CD8-positive, alpha-beta memory T cell (primary cell): ENCODE measurements around the gene PRMT9. TPM values are rescaled to one million over a fixed set of nuclear protein-coding genes. Genes with fewer than 3 reads are reported as not detected.
A peak's percentile ranks its signal among the peaks of the same experiment; 100 is the strongest.

Experiments used
- CTCF ChIA-PET: fragments of 350-600 bp; sonication (Branson Sonifier 250); formaldehyde crosslinking; loops from one replicate; lab custom pipeline; 2021; ENCODE audit warnings: antibody characterized with exemption; lab: Charles Lee
- POLR2A ChIA-PET: fragments of 350-600 bp; sonication (Branson Sonifier 250); formaldehyde crosslinking; loops from one replicate; lab custom pipeline; 2021; ENCODE audit warnings: antibody characterized with exemption; lab: Charles Lee
- DNase-seq, 5 donors: peaks; one replicate each; pipeline versions ENCODE4 v3.0.0 to v3.0.0-alpha.2; 2020 to 2022; ENCODE audit warnings: mixed read lengths in 1 of 5
- H3K27ac ChIP-seq: one replicate; pipeline ENCODE4 v1.7.0; 2013; ENCODE audit warnings: low read depth, mild to moderate bottlenecking, low read length, moderate library complexity
- H3K27me3 ChIP-seq: 2 replicates; pipeline ENCODE4 v1.7.0; 2013; ENCODE audit warnings: low read length, mild to moderate bottlenecking; ENCODE audit not compliant: insufficient read depth, poor library complexity, severe bottlenecking
- H3K36me3 ChIP-seq: 2 replicates; pipeline ENCODE4 v1.7.0; 2013; ENCODE audit warnings: mild to moderate bottlenecking, low read length, moderate library complexity; ENCODE audit not compliant: insufficient read depth
- H3K4me1 ChIP-seq: 2 replicates; pipeline ENCODE4 v1.7.0; 2013; ENCODE audit warnings: mild to moderate bottlenecking, low read length, moderate library complexity; ENCODE audit not compliant: insufficient read depth
- H3K4me3 ChIP-seq: 2 replicates; pipeline ENCODE4 v1.7.0; 2013; ENCODE audit warnings: mild to moderate bottlenecking, low read length
- H3K9me3 ChIP-seq: 2 replicates; pipeline ENCODE4 v1.7.0; 2013; ENCODE audit warnings: mild to moderate bottlenecking, low read length
- H3K27ac Mint-ChIP-seq, 8 donors: one replicate each; pipeline ENCODE4 v1.8.0; 2020 to 2021; ENCODE audit warnings: mixed read lengths in 8 of 8, mild to moderate bottlenecking in 6 of 8, inconsistent platforms in 3 of 8, moderate library complexity in 3 of 8
- H3K27me3 Mint-ChIP-seq, 2 donors: one replicate each; pipeline ENCODE4 v1.8.0; 2020 to 2021; ENCODE audit warnings: mixed read lengths in 2 of 2, mild to moderate bottlenecking in 1 of 2, moderate library complexity in 1 of 2
- H3K36me3 Mint-ChIP-seq, 3 donors: one replicate each; pipeline ENCODE4 v1.8.0; 2020 to 2021; ENCODE audit warnings: mixed read lengths in 3 of 3, inconsistent platforms in 1 of 3, mild to moderate bottlenecking in 1 of 3
- H3K4me1 Mint-ChIP-seq, 3 donors: one replicate each; pipeline ENCODE4 v1.8.0; 2020 to 2021; ENCODE audit warnings: mixed read lengths in 3 of 3, inconsistent platforms in 1 of 3, mild to moderate bottlenecking in 1 of 3
- H3K4me3 Mint-ChIP-seq, 7 donors: one replicate each; pipeline ENCODE4 v1.8.0; 2020 to 2021; ENCODE audit warnings: mixed read lengths in 7 of 7, mild to moderate bottlenecking in 6 of 7, moderate library complexity in 4 of 7, inconsistent platforms in 2 of 7
- H3K9me3 Mint-ChIP-seq, 5 donors: one replicate each; pipeline ENCODE4 v1.8.0; 2020 to 2022; ENCODE audit warnings: mixed read lengths in 5 of 5, mild to moderate bottlenecking in 3 of 5, moderate library complexity in 2 of 5, inconsistent platforms in 1 of 5
- polyA plus RNA-seq: library from polyadenylated mRNA; unstranded; fragments of 300-500 nt; fragmentation: Illumina TruSeq; gene quantifications from one replicate; pipeline ENCODE4 v1.2.3, GENCODE V29; 2021
- total RNA-seq, 2 experiments: library from RNA; stranded (reverse); gene quantifications; one replicate each; pipeline ENCODE4 v1.2.3, GENCODE V29; 2021

The PRMT9 gene
- total RNA-seq (1 to 10 TPM; 5.5 to 6.9 TPM), polyA plus RNA-seq (5.9 TPM)

DNA sequence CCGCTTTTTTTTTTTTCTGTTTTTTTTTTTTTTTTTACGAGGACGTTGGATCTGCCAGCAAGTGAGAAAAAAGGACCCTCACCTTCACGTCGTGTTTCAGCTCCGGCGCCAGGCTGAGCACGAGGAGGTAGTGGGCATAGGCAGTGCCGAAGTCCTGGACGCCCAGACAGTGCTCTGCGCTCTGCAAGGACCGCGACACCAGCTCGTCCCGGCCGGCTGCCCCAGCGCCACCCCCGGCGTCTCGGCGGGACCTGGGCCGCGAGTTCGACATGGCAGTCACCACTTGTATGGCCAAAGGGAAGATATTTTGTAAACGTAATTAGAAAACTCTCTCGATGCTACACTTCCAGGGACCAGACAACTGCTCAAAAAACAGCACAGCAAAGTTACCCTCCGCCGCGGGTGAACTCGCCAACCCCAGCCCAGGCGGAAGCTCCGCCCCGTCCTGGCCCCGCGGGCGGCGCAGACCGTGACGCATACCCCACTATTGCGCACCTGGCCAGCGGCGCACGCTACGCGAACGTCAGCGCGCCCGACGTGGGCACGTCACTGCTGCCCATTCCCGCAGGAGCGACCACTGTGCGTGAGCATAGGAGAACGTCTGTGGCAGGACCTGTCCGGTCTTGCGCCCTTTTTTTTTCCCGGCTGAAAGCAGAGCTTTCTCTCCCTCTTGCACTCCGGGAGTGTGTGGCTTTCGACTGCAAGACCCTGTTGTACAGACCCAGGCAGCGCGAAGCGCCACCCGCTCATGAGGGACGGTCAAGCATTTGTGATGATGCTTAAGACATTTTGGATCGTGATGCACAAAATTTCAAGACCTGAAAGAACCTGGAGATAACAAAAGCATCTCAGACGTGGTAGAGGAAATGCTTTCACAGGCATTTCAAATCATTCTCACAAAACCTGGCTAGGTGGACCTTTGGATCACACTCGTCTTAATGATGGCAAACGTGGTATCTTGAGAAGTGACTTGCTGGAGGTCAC is at the start of gene PRMT9:
TSS of gene PRMT9 (minus strand) at position 447 of the 984 bp plus-strand sequence. CDS start at position 271, 176 bp downstream.
- Histone ChIP-seq H3K4me3 (peak within 1 kb of the TSS; percentile 81), H3K9me3 (no peaks in the 10 kb centered on the region), H3K27ac (peak within 1 kb of the TSS; percentile 93), H3K27me3 (no peaks in the 10 kb centered on the region), H3K4me1 (peaks cover 13% of the 10 kb centered on the region), H3K36me3 (no peaks in the 10 kb centered on the region)
- POLR2A ChIA-PET = interaction anchor here (0.5 to 2.4 kb wide), 9 partner anchors 40 to 1747 kb away, joined by 3 to 34 read pairs (median 5); partner anchors contain the start of genes ARHGAP10, NR3C2 and TMEM184C
- DNase-seq = peak; percentile 76 to 88 (median 85)
- H3K4me3 Mint-ChIP-seq = peak within 1 kb of the TSS; percentile 81 to 99 (median 96)
- H3K9me3 Mint-ChIP-seq = no peaks in the 10 kb centered on the region
- peak within 1 kb of the TSS; percentile 91 to 99 (median 98) for H3K27ac Mint-ChIP-seq
- CTCF ChIA-PET = interaction anchor here (0.8 to 3.8 kb wide), 5 partner anchors 25 to 183 kb away, joined by 3 to 25 read pairs (median 7); partner anchors contain the start of gene ARHGAP10
- H3K36me3 Mint-ChIP-seq = peaks cover 1 to 25% (median 2%) of the 10 kb centered on the region in 3 donors
- peaks cover 30 to 45% (median 43%) of the 10 kb centered on the region in 3 donors for H3K4me1 Mint-ChIP-seq
- H3K27me3 Mint-ChIP-seq = peaks cover 0 to 10% of the 10 kb centered on the region in 2 donors

DNA sequence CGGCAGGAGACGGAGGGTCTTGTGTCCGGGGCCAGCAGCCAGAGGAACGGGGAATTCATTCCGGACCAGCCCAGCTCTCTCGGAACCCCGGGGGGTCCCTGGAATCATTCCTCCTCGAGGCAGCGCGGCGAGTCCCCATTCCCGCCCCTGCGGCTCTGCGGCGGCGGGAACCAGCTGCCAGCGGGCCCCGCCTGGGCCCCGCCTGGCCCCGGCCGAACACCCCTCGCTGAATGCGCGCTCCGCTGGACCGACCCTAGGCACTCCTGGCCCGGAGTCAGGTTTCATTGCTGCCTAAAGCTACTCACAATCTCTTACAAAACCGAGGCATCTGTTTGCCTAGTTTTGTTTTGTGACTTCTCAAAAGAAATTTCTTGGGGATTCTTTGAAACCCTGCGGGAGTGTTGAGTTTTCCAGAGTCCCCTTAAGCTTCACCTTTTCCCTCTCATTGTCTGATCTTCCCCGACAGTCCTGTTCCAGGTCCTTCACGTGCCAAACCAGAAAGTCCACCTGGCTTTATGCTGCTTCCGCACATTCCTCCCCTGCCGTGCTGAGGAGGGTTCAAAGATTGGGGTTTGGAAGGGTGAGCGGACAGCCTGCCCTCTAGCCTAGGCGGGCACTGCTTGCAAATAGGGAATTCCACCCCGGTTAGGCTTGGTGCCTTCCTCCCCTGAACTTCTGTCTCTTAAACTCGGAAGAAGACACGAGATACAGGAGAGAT is 48.7 kb upstream of the PRMT9 start:
- peak overlapping the region; percentile 47 for H3K27ac ChIP-seq
- no peaks in the 10 kb centered on the region for H3K9me3 ChIP-seq
- Mint-ChIP-seq H3K4me1 (peaks cover 40 to 50% (median 48%) of the 10 kb centered on the region in 3 donors), H3K27me3 (no peaks in the 10 kb centered on the region), H3K4me3 (peak overlapping the region; percentile 84 to 98 (median 93)), H3K36me3 (peaks cover 0 to 7% (median 0%) of the 10 kb centered on the region in 3 donors), H3K9me3 (no peaks in the 10 kb centered on the region), H3K27ac (peak overlapping the region; percentile 47 to 96 (median 92))
- peak in 1 of 5 donors; percentile 7 for DNase-seq
- POLR2A ChIA-PET = interaction anchor here (0.6 to 2.0 kb wide), 7 partner anchors 9 to 711 kb away, joined by 3 to 16 read pairs (median 6); partner anchors contain the start of genes PRMT9 and TMEM184C
- H3K27me3 ChIP-seq = no peaks in the 10 kb centered on the region
- peaks cover 23% of the 10 kb centered on the region for H3K4me1 ChIP-seq
- H3K36me3 ChIP-seq = no peaks in the 10 kb centered on the region
- peak overlapping the region; percentile 70 for H3K4me3 ChIP-seq
- CTCF ChIA-PET = interaction anchor here (0.9 to 3.4 kb wide), 12 partner anchors 8 to 133 kb away, joined by 3 to 34 read pairs (median 4); partner anchors contain the start of gene PRMT9

DNA sequence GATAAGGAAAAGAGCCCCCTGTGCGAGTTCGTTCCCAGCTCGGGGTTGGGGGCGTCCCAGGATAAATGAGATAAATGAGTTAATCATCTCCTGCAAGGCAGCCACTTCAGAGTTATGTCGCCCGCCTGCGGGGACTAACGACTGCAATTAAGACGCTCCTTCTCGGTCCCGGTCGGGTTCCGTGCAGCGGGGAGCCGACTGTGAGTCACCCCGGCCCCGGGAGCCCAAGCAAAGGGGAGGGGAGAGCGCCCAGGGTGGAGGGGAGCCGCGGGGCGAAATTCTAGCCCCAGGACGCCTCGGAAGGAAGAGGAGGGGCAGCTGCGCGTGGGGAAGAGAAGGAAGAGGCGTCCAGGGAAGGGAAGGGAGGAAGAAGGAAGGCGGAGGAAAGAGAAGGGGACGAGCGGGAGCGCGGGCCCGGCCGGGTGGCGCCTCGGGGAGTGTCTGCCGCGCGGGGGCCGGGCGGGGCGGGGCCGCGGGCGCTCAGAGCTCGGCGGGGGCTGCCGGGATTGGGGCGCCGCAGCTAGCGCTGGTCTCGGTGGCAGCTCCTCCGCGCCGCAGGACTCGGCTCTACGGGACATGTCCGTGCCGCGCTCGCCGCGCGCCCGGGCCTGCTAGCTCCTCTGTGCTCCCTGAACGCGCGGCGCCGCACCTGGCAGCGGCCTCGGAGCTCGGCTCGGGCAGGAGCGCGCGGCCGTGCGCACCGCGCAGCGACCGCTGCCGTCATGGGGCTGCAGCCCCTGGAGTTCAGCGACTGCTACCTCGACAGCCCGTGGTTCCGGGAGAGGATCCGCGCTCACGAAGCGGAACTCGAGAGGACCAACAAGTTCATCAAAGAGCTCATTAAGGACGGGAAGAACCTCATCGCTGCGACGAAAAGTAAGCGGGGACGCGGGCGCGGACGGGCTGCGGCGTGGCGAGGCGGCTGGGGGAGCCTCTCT is 47.9 kb upstream of the PRMT9 start, which contains the start of gene ARHGAP10:
TSS of gene ARHGAP10 (plus strand) at position 509 of the 938 bp plus-strand sequence. CDS start at position 723, 214 bp downstream.
- Histone ChIP-seq H3K27me3 (no peaks in the 10 kb centered on the region), H3K36me3 (no peaks in the 10 kb centered on the region), H3K4me1 (peaks cover 23% of the 10 kb centered on the region), H3K9me3 (no peaks in the 10 kb centered on the region), H3K4me3 (peak within 1 kb of the TSS; percentile 72), H3K27ac (peak within 1 kb of the TSS; percentile 47)
- Mint-ChIP-seq H3K36me3 (peaks cover 0 to 7% (median 0%) of the 10 kb centered on the region in 3 donors), H3K4me1 (peaks cover 40 to 50% (median 47%) of the 10 kb centered on the region in 3 donors), H3K27ac (peak within 1 kb of the TSS; percentile 89 to 96 (median 93)), H3K27me3 (no peaks in the 10 kb centered on the region), H3K9me3 (no peaks in the 10 kb centered on the region), H3K4me3 (peak within 1 kb of the TSS; percentile 84 to 98 (median 93))
- CTCF ChIA-PET = interaction anchor here (0.9 to 3.4 kb wide), 12 partner anchors 9 to 134 kb away, joined by 3 to 34 read pairs (median 4); partner anchors contain the start of gene PRMT9
- POLR2A ChIA-PET = interaction anchor here (0.6 to 2.0 kb wide), 8 partner anchors 10 to 711 kb away, joined by 3 to 16 read pairs (median 6); partner anchors contain the start of genes PRMT9 and TMEM184C
- peak; percentile 55 to 76 (median 61) for DNase-seq

DNA sequence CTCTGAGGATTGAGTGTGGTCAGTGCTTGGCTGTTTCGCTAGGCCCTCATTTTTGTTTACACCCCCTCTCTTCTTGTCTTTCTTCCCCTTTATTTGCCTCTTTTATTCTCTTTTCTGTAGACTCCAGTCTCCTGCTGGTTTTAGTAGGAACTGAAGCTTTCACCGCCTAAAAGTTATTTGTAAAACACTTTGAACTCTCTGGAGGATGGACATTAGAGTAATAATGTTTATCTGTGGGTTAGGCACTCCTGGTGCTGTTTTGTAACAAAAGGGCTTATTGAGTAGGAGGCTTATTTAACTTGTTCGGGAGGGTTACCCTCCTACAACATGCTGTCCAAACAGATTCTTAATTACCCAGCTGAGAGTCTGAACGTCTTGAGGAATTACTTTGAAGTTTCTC is 46.4 kb upstream of the PRMT9 start:
- Mint-ChIP-seq H3K4me3 (peak overlapping the region in 5 of 7 donors; percentile 28 to 91 (median 37)), H3K9me3 (no peaks in the 10 kb centered on the region), H3K27ac (peak overlapping the region in 3 of 8 donors; percentile 35 to 76 (median 52)), H3K4me1 (peaks cover 32 to 38% (median 34%) of the 10 kb centered on the region in 3 donors), H3K36me3 (peaks cover 0 to 7% (median 0%) of the 10 kb centered on the region in 3 donors), H3K27me3 (no peaks in the 10 kb centered on the region)
- H3K27me3 ChIP-seq = no peaks in the 10 kb centered on the region
- no peak overlapping the region for H3K27ac ChIP-seq
- DNase-seq = no peak
- H3K4me3 ChIP-seq = no peak overlapping the region
- ChIA-PET POLR2A (no interaction called here), CTCF (interaction anchor here (0.7 to 3.4 kb wide), 4 partner anchors 10 to 136 kb away, joined by 3 to 13 read pairs (median 6); no protein-coding TSS in a partner anchor)
- H3K36me3 ChIP-seq = no peaks in the 10 kb centered on the region
- H3K9me3 ChIP-seq = no peaks in the 10 kb centered on the region
- peaks cover 23% of the 10 kb centered on the region for H3K4me1 ChIP-seq

DNA sequence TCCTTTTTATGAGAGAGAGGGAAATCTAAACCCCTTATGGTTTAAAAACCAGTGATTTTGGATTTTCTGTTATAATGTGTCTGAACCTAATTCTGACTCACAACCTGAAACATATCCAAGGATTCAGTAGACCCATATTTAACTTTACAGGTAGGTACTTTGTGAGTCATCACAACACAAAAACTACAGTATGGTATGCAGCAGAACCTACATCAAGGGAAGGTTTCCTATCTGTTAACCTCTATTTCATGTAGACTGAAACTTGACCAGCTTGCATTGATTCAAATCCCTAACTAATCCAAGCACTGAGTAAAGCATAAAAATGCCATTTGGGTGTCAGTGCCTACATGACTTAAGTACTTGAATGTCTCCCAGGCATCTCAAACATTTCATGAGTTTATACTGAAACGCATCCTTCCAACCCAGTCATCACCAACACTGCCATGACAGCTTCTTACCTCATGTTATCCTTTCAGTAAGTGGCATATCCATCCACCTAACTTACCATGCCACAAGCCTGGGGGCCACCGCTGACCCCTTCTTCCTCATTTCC is 43.6 kb upstream of the PRMT9 start:
- H3K27ac Mint-ChIP-seq = peak overlapping the region in 1 of 8 donors; percentile 24
- CTCF ChIA-PET = interaction anchor here (1.2 to 2.0 kb wide), 2 partner anchors 19 to 139 kb away, joined by 4 to 9 read pairs; no protein-coding TSS in a partner anchor
- H3K4me1 Mint-ChIP-seq = peaks cover 8 to 11% (median 8%) of the 10 kb centered on the region in 3 donors
- H3K4me3 ChIP-seq = no peak overlapping the region
- no peaks in the 10 kb centered on the region for H3K9me3 Mint-ChIP-seq
- POLR2A ChIA-PET = no interaction called here
- no peaks in the 10 kb centered on the region for H3K9me3 ChIP-seq
- H3K36me3 Mint-ChIP-seq = peaks cover 0 to 4% (median 0%) of the 10 kb centered on the region in 3 donors
- H3K4me1 ChIP-seq = peaks cover 7% of the 10 kb centered on the region
- no peaks in the 10 kb centered on the region for H3K36me3 ChIP-seq
- H3K27me3 Mint-ChIP-seq = peaks cover 0 to 3% of the 10 kb centered on the region in 2 donors
- no peak overlapping the region for H3K27ac ChIP-seq
- no peak for DNase-seq
- no peaks in the 10 kb centered on the region for H3K27me3 ChIP-seq
- H3K4me3 Mint-ChIP-seq = no peak overlapping the region

DNA sequence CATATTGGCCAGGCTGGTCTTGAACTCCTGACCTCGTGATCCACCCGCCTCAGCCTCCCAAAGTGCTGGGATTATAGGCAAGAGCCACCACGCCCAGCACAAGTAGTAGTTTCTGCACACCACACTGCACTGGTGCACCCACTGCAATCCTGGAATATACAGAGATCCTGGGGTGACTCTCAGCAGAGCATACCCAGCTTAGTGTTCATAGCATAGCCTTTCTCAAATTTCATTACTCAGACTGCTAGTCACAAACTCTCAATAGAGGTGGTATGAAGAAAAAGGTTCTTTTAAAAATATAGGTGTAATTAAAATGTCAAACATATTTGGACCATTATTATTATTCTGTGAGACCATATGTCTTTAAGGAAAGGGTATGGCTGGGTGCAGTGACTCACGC is 41.7 kb upstream of the PRMT9 start:
- CTCF ChIA-PET = interaction anchor here (1.1 kb wide), 1 partner anchor 141 kb away, joined by 3 read pairs; no protein-coding TSS in a partner anchor
- H3K27me3 ChIP-seq = no peaks in the 10 kb centered on the region
- no peaks in the 10 kb centered on the region for H3K9me3 ChIP-seq
- POLR2A ChIA-PET = no interaction called here
- H3K36me3 Mint-ChIP-seq = no peaks in the 10 kb centered on the region
- H3K9me3 Mint-ChIP-seq = no peaks in the 10 kb centered on the region
- H3K4me3 Mint-ChIP-seq = no peak overlapping the region
- H3K27ac ChIP-seq = no peak overlapping the region
- H3K27me3 Mint-ChIP-seq = peaks cover 0 to 3% of the 10 kb centered on the region in 2 donors
- H3K27ac Mint-ChIP-seq = peak overlapping the region in 1 of 8 donors; percentile 22
- H3K4me1 Mint-ChIP-seq = peaks cover 0 to 5% (median 0%) of the 10 kb centered on the region in 3 donors
- H3K4me3 ChIP-seq = no peak overlapping the region
- H3K36me3 ChIP-seq = no peaks in the 10 kb centered on the region
- H3K4me1 ChIP-seq = no peaks in the 10 kb centered on the region
- no peak for DNase-seq
